ENCODE data around the gene KANK3.
A peak's percentile ranks its signal among the peaks of the same experiment; 100 is the strongest.
"Not testable (repeated sequence)": the region's sequence is repeated elsewhere in the genome, so short reads cannot be mapped to it uniquely, and the experiment has no call there.

Gene KANK3

GRCh38 chr19:8316351-8317125 lies 26.5 kb downstream of the KANK3 start:
- no peak for DNase-seq (ENCODE audit: low spot score)

GRCh38 chr19:8314981-8315640 lies 28.0 kb downstream of the KANK3 start:
- not testable (repeated sequence) for DNase-seq (ENCODE audit: low spot score)

GRCh38 chr19:8311461-8312260 lies 31.4 kb downstream of the KANK3 start:
- DNase-seq (ENCODE audit: low spot score) = no peak

DNA sequence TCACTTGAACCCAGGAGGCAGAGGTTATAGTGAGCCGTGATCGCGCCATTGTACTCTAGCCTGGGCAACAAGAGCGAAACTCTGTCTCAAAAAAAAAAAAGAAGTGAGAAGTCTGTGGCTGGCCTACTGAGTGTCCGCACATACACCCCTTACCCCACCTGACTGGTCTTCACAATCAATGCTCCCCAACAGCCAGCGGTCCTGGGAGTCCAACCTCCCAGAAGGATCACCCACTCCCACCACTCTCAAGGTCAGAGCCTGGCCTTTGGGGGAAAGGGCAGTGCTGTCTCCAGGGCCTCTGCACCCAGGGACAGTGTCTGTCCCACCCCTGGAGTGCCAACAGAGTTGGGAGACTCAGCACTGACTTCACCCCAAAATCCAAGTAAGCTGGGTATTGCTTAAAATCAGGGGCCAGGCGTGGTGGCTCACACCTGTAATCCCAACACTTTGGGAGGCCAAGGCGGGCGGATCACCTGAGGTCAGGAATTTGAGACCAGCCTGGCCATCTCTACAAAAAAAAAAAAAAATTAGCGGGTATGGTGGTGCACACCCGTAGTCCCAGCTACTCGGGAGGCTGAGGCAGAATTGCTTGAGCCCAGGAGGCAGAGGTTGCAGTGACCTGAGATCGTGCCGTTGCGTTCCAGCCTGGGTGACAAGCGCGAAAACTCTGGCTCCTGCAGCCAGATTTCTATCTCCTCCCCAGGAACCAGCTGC lies 32.6 kb downstream of the KANK3 start:
- DNase-seq (ENCODE audit: low spot score) = no peak

- no peak for DNase-seq (ENCODE audit: low spot score)
These were observed 34.2 kb downstream of the KANK3 start for GRCh38 chr19:8308891-8309291.

GRCh38 chr19:8307965-8308866 lies 34.8 kb downstream of the KANK3 start, which contains the start of gene CD320:
TSS of gene CD320 (minus strand) at chr19:8308358. CDS start at chr19:8308290, 68 bp downstream.
- peak; percentile 87 for DNase-seq (ENCODE audit: low spot score)

DNA sequence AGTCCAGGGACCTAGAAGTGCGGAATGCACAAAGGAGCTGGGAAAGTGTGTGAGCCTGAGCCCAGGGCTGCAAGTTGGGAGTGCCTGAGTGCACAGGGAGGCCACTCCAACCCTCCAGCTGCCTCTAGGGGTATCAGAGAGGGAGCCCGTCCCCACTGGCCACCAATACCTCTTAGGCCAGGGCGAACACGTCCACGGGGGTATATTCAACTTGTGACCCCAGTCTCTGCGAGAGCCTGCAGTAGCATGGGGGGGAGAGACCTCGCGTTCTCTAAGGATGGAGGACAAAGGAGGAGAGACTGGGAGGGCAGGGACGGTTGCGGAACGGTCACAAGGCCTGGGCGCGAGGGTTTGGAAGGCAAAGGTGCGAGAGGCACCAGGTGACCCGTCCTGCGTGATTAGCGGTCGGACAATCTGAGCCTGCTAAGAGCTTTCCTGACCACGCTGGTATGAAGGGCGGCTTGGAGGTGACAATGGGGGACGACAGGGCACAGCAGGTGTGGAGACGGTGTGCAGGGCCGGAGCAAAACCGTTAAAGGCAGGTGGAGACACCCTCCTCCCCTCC lies 35.6 kb downstream of the KANK3 start:
- DNase-seq (ENCODE audit: low spot score) = peak; percentile 23

GRCh38 chr19:8306235-8307054 lies 36.6 kb downstream of the KANK3 start:
- DNase-seq (ENCODE audit: low spot score) = no peak

DNA sequence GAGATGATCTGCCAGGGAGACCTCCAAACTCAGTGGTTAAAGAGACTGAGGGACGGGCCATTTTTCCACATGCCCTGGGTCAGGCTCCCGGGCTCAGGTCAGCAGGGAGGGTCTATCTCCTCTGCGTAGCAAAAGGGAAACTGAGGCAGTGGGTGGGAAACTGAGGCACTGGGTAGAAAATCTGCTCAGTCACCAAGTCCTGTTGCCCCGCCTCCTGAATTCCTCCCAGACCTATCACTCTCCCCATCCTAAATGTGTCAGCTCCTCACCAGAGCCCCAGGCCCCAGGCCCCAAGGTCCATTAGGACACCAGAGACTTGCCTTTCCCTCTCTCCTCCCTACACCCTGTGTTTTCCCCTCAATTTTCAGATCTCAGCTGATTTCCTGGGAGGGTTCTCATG lies 37.3 kb downstream of the KANK3 start:
- no peak for DNase-seq (ENCODE audit: low spot score)

GRCh38 chr19:8304841-8305621 lies 38.0 kb downstream of the KANK3 start:
- DNase-seq (ENCODE audit: low spot score) = no peak

- DNase-seq (ENCODE audit: low spot score) = no peak
These were observed 40.3 kb downstream of the KANK3 start for GRCh38 chr19:8302734-8303133.

DNA sequence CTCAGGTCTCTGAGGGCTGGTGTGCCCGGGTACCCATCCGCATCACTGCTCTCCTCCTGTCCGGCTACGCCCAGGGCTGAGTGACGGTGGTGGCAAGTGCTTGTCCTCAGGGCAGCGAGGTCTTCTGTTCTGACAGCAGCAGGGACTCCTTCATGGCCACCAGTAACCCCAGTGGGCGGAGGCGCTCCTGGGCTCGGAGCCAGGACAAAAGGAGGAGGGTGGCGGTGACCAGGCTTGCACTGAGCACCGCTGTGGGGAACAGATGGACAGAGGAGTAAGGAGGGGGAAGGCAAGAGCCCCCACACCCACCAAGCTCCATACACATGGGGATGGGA lies 40.7 kb downstream of the KANK3 start:
- DNase-seq (ENCODE audit: low spot score) = no peak

GRCh38 chr19:8291337-8291736 lies 51.7 kb downstream of the KANK3 start:
- DNase-seq (ENCODE audit: low spot score) = not testable (repeated sequence)

DNA sequence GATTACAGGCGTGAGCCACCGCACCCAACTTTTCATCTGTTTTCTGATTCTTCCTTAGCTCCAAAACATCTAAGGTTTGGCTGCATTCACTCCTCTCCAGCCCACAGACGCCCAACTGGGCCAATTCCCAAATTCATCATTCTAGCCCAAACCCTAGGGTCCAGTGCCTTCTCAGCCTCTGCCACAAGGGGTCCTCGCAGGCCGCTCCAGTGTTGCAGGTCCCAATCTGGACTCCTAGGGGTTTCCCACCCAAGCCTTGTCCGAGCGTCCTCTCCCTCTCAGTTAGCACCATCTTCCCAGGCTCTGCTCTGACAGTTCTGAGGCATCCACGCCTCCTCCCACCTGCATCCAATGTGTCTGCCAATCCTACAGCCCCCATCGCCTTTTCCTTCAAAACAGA lies 66.6 kb downstream of the KANK3 start:
- not testable (repeated sequence) for DNase-seq (ENCODE audit: low spot score)
